WERI-Rb-1 (cell line): ENCODE data around the gene MNAT1.

Experiments used
- DNase-seq: peaks from one replicate; pipeline ENCODE4 v3.0.0-alpha.2; 2020
- H3K27ac ChIP-seq: fragments of 250-450 bp; sonication (Bioruptor Pico); 2 replicates; pipeline ENCODE4 v1.5.1; 2020; ENCODE audit warnings: mild to moderate bottlenecking, moderate library complexity
- H3K27me3 ChIP-seq: fragments of 250-450 bp; sonication (Bioruptor Pico); 2 replicates; pipeline ENCODE4 v1.5.1; 2021; ENCODE audit warnings: mild to moderate bottlenecking, low read depth, moderate library complexity; ENCODE audit not compliant: insufficient read depth, severe bottlenecking
- H3K36me3 ChIP-seq: fragments of 250-450 bp; sonication (Bioruptor Pico); 2 replicates; pipeline ENCODE4 v1.5.1; 2020; ENCODE audit warnings: mild to moderate bottlenecking, moderate library complexity
- H3K4me3 ChIP-seq: 2 replicates; pipeline ENCODE4 v1.5.1; 2011; ENCODE audit warnings: low read depth, mild to moderate bottlenecking, control low read depth, low read length
- H3K9me3 ChIP-seq: fragments of 250-450 bp; sonication (Bioruptor Pico); 2 replicates; pipeline ENCODE4 v1.5.1; 2021; ENCODE audit warnings: mild to moderate bottlenecking, moderate library complexity; ENCODE audit not compliant: severe bottlenecking
- CTCF ChIP-seq: IDR thresholded peaks from 2 replicates; pipeline ENCODE4 v1.5.1; 2011; ENCODE audit warnings: low read depth, mild to moderate bottlenecking, control low read depth, inconsistent platforms, low read length

Gene MNAT1

GRCh38 chr14:60945984-60946383, 211.4 kb downstream of the MNAT1 start:
- no peaks in the 10 kb centered on the region for H3K9me3 ChIP-seq
- no peak for TF ChIP-seq CTCF
- no peaks in the 10 kb centered on the region for H3K27me3 ChIP-seq
- no peaks in the 10 kb centered on the region for H3K36me3 ChIP-seq
- H3K4me3 ChIP-seq, result no peak overlapping the region
- no peak overlapping the region for H3K27ac ChIP-seq
- no peak for DNase-seq

- no peak for TF ChIP-seq CTCF
- Histone ChIP-seq H3K4me3 (no peak overlapping the region), H3K36me3 (no peaks in the 10 kb centered on the region), H3K27me3 (no peaks in the 10 kb centered on the region), H3K9me3 (no peaks in the 10 kb centered on the region), H3K27ac (no peak overlapping the region)
- no peak for DNase-seq
These were observed 212.2 kb downstream of the MNAT1 start for GRCh38 chr14:60946773-60947172.

GRCh38 chr14:60951776-60952435, 217.3 kb downstream of the MNAT1 start:
- no peak for DNase-seq
- no peaks in the 10 kb centered on the region for H3K9me3 ChIP-seq
- no peak overlapping the region for H3K27ac ChIP-seq
- H3K36me3 ChIP-seq, result no peaks in the 10 kb centered on the region
- no peak overlapping the region for H3K4me3 ChIP-seq
- H3K27me3 ChIP-seq, result no peaks in the 10 kb centered on the region
- no peak for TF ChIP-seq CTCF

GRCh38 chr14:60956202-60956601, 221.6 kb downstream of the MNAT1 start:
- no peak overlapping the region for H3K27ac ChIP-seq
- peaks cover 3% of the 10 kb centered on the region for H3K9me3 ChIP-seq
- H3K27me3 ChIP-seq, result no peaks in the 10 kb centered on the region
- no peak for TF ChIP-seq CTCF
- DNase-seq, result no peak
- no peaks in the 10 kb centered on the region for H3K36me3 ChIP-seq
- no peak overlapping the region for H3K4me3 ChIP-seq

- no peak overlapping the region for H3K27ac ChIP-seq
- H3K4me3 ChIP-seq, result no peak overlapping the region
- no peak for DNase-seq
- H3K36me3 ChIP-seq, result no peaks in the 10 kb centered on the region
- no peaks in the 10 kb centered on the region for H3K27me3 ChIP-seq
- peaks cover 3% of the 10 kb centered on the region for H3K9me3 ChIP-seq
- no peak for TF ChIP-seq CTCF
These were observed 222.1 kb downstream of the MNAT1 start for GRCh38 chr14:60956632-60957031.

- H3K36me3 ChIP-seq, result no peaks in the 10 kb centered on the region
- DNase-seq, result no peak
- H3K9me3 ChIP-seq, result peaks cover 3% of the 10 kb centered on the region
- no peaks in the 10 kb centered on the region for H3K27me3 ChIP-seq
- no peak overlapping the region for H3K4me3 ChIP-seq
- TF ChIP-seq CTCF, result no peak
- H3K27ac ChIP-seq, result no peak overlapping the region
These were observed 223.6 kb downstream of the MNAT1 start for GRCh38 chr14:60958146-60958545.
